ENCODE data around the gene PPM1B.
"Not testable (repeated sequence)": the region's sequence is repeated elsewhere in the genome, so short reads cannot be mapped to it uniquely, and the experiment has no call there.

PPM1B gene

GRCh38 chr2:44249269-44249668 lies 80.6 kb downstream of the PPM1B start:
- H3K9me3 ChIP-seq (ENCODE audit: low read length); H2AFZ ChIP-seq (ENCODE audit: low read depth, low read length); H3K4me1 ChIP-seq (ENCODE audit: insufficient read depth, low read length); H3K27me3 ChIP-seq (ENCODE audit: insufficient read depth, low read length); H3K36me3 ChIP-seq (ENCODE audit: insufficient read depth, low read length); H3K4me3 ChIP-seq (ENCODE audit: low read length): not testable (repeated sequence)

GRCh38 chr2:44250376-44250775 lies 81.7 kb downstream of the PPM1B start:
- Histone ChIP-seq H3K27me3 (ENCODE audit: insufficient read depth, low read length) (no peaks in the 10 kb centered on the region), H3K36me3 (ENCODE audit: insufficient read depth, low read length) (no peaks in the 10 kb centered on the region), H3K4me1 (ENCODE audit: insufficient read depth, low read length) (no peaks in the 10 kb centered on the region), H2AFZ (ENCODE audit: low read depth, low read length) (no peak overlapping the region), H3K9me3 (ENCODE audit: low read length) (peaks cover 4% of the 10 kb centered on the region), H3K4me3 (ENCODE audit: low read length) (no peak overlapping the region)

- Histone ChIP-seq H3K4me1 (ENCODE audit: insufficient read depth, low read length) (no peaks in the 10 kb centered on the region), H3K36me3 (ENCODE audit: insufficient read depth, low read length) (no peaks in the 10 kb centered on the region), H3K4me3 (ENCODE audit: low read length) (no peak overlapping the region), H2AFZ (ENCODE audit: low read depth, low read length) (no peak overlapping the region), H3K9me3 (ENCODE audit: low read length) (peaks cover 4% of the 10 kb centered on the region), H3K27me3 (ENCODE audit: insufficient read depth, low read length) (no peaks in the 10 kb centered on the region)
Observed at GRCh38 chr2:44254023-44254422, 85.3 kb downstream of the PPM1B start.

GRCh38 chr2:44255704-44256103 lies 87.0 kb downstream of the PPM1B start:
- H3K9me3 ChIP-seq (ENCODE audit: low read length); H3K4me3 ChIP-seq (ENCODE audit: low read length); H3K36me3 ChIP-seq (ENCODE audit: insufficient read depth, low read length); H3K4me1 ChIP-seq (ENCODE audit: insufficient read depth, low read length); H3K27me3 ChIP-seq (ENCODE audit: insufficient read depth, low read length); H2AFZ ChIP-seq (ENCODE audit: low read depth, low read length): not testable (repeated sequence)

- H3K4me1 ChIP-seq (ENCODE audit: insufficient read depth, low read length); H3K36me3 ChIP-seq (ENCODE audit: insufficient read depth, low read length); H3K27me3 ChIP-seq (ENCODE audit: insufficient read depth, low read length); H3K4me3 ChIP-seq (ENCODE audit: low read length); H3K9me3 ChIP-seq (ENCODE audit: low read length); H2AFZ ChIP-seq (ENCODE audit: low read depth, low read length): not testable (repeated sequence)
Observed at GRCh38 chr2:44257802-44258201, 89.1 kb downstream of the PPM1B start.

GRCh38 chr2:44267269-44267795 lies 98.7 kb downstream of the PPM1B start:
- Histone ChIP-seq H3K27me3 (ENCODE audit: insufficient read depth, low read length) (no peaks in the 10 kb centered on the region), H3K36me3 (ENCODE audit: insufficient read depth, low read length) (no peaks in the 10 kb centered on the region), H2AFZ (ENCODE audit: low read depth, low read length) (no peak overlapping the region), H3K9me3 (ENCODE audit: low read length) (no peaks in the 10 kb centered on the region), H3K4me1 (ENCODE audit: insufficient read depth, low read length) (peaks cover 15% of the 10 kb centered on the region), H3K4me3 (ENCODE audit: low read length) (no peak overlapping the region)

GRCh38 chr2:44267796-44268648 lies 99.3 kb downstream of the PPM1B start:
- Histone ChIP-seq H3K9me3 (ENCODE audit: low read length) (no peaks in the 10 kb centered on the region), H3K4me3 (ENCODE audit: low read length) (no peak overlapping the region), H3K36me3 (ENCODE audit: insufficient read depth, low read length) (no peaks in the 10 kb centered on the region), H2AFZ (ENCODE audit: low read depth, low read length) (peak overlapping the region; percentile 0), H3K27me3 (ENCODE audit: insufficient read depth, low read length) (no peaks in the 10 kb centered on the region), H3K4me1 (ENCODE audit: insufficient read depth, low read length) (peaks cover 15% of the 10 kb centered on the region)

GRCh38 chr2:44269831-44270230 lies 101.2 kb downstream of the PPM1B start:
- no peaks in the 10 kb centered on the region for H3K36me3 ChIP-seq (ENCODE audit: insufficient read depth, low read length)
- peaks cover 15% of the 10 kb centered on the region for H3K4me1 ChIP-seq (ENCODE audit: insufficient read depth, low read length)
- H2AFZ ChIP-seq (ENCODE audit: low read depth, low read length): no peak overlapping the region
- H3K27me3 ChIP-seq (ENCODE audit: insufficient read depth, low read length): no peaks in the 10 kb centered on the region
- H3K9me3 ChIP-seq (ENCODE audit: low read length): no peaks in the 10 kb centered on the region
- no peak overlapping the region for H3K4me3 ChIP-seq (ENCODE audit: low read length)

GRCh38 chr2:44271296-44271695 lies 102.6 kb downstream of the PPM1B start:
- H3K9me3 ChIP-seq (ENCODE audit: low read length): no peaks in the 10 kb centered on the region
- no peaks in the 10 kb centered on the region for H3K27me3 ChIP-seq (ENCODE audit: insufficient read depth, low read length)
- no peaks in the 10 kb centered on the region for H3K36me3 ChIP-seq (ENCODE audit: insufficient read depth, low read length)
- peaks cover 15% of the 10 kb centered on the region for H3K4me1 ChIP-seq (ENCODE audit: insufficient read depth, low read length)
- H2AFZ ChIP-seq (ENCODE audit: low read depth, low read length): no peak overlapping the region
- H3K4me3 ChIP-seq (ENCODE audit: low read length): no peak overlapping the region

GRCh38 chr2:44273076-44273475 lies 104.4 kb downstream of the PPM1B start:
- Histone ChIP-seq H3K4me1 (ENCODE audit: insufficient read depth, low read length) (peaks cover 6% of the 10 kb centered on the region), H3K27me3 (ENCODE audit: insufficient read depth, low read length) (no peaks in the 10 kb centered on the region), H2AFZ (ENCODE audit: low read depth, low read length) (no peak overlapping the region), H3K9me3 (ENCODE audit: low read length) (no peaks in the 10 kb centered on the region), H3K4me3 (ENCODE audit: low read length) (no peak overlapping the region), H3K36me3 (ENCODE audit: insufficient read depth, low read length) (no peaks in the 10 kb centered on the region)

- Histone ChIP-seq H2AFZ (ENCODE audit: low read depth, low read length) (no peak overlapping the region), H3K36me3 (ENCODE audit: insufficient read depth, low read length) (no peaks in the 10 kb centered on the region), H3K27me3 (ENCODE audit: insufficient read depth, low read length) (no peaks in the 10 kb centered on the region), H3K4me3 (ENCODE audit: low read length) (no peak overlapping the region), H3K9me3 (ENCODE audit: low read length) (no peaks in the 10 kb centered on the region), H3K4me1 (ENCODE audit: insufficient read depth, low read length) (peaks cover under 1% of the 10 kb centered on the region)
Observed at GRCh38 chr2:44273596-44273995, 104.9 kb downstream of the PPM1B start.

- Histone ChIP-seq H3K27me3 (ENCODE audit: insufficient read depth, low read length) (no peaks in the 10 kb centered on the region), H2AFZ (ENCODE audit: low read depth, low read length) (no peak overlapping the region), H3K9me3 (ENCODE audit: low read length) (no peaks in the 10 kb centered on the region), H3K4me3 (ENCODE audit: low read length) (no peak overlapping the region), H3K4me1 (ENCODE audit: insufficient read depth, low read length) (no peaks in the 10 kb centered on the region), H3K36me3 (ENCODE audit: insufficient read depth, low read length) (no peaks in the 10 kb centered on the region)
Observed at GRCh38 chr2:44275927-44276303, 107.2 kb downstream of the PPM1B start.

- Histone ChIP-seq H3K4me3 (ENCODE audit: low read length) (no peak overlapping the region), H3K9me3 (ENCODE audit: low read length) (no peaks in the 10 kb centered on the region), H3K4me1 (ENCODE audit: insufficient read depth, low read length) (no peaks in the 10 kb centered on the region), H3K27me3 (ENCODE audit: insufficient read depth, low read length) (no peaks in the 10 kb centered on the region), H2AFZ (ENCODE audit: low read depth, low read length) (no peak overlapping the region), H3K36me3 (ENCODE audit: insufficient read depth, low read length) (no peaks in the 10 kb centered on the region)
Observed at GRCh38 chr2:44277541-44277940, 108.9 kb downstream of the PPM1B start.

- H2AFZ ChIP-seq (ENCODE audit: low read depth, low read length): no peak overlapping the region
- no peaks in the 10 kb centered on the region for H3K36me3 ChIP-seq (ENCODE audit: insufficient read depth, low read length)
- H3K27me3 ChIP-seq (ENCODE audit: insufficient read depth, low read length): no peaks in the 10 kb centered on the region
- H3K4me1 ChIP-seq (ENCODE audit: insufficient read depth, low read length): no peaks in the 10 kb centered on the region
- H3K4me3 ChIP-seq (ENCODE audit: low read length): no peak overlapping the region
- H3K9me3 ChIP-seq (ENCODE audit: low read length): no peaks in the 10 kb centered on the region
Observed at GRCh38 chr2:44280869-44281268, 112.2 kb downstream of the PPM1B start.

Measured in neuron (in vitro differentiated cells).